H7 (cell line): Measurements from ENCODE around the gene PRSS2. TPM values are rescaled to one million over a fixed set of nuclear protein-coding genes. Genes with fewer than 3 reads are reported as not detected.
A peak's percentile ranks its signal among the peaks of the same experiment; 100 is the strongest.

ENCODE experiments used
- DNase-seq: peaks from one replicate; pipeline ENCODE4 v3.0.0; 2012
- H3K27me3 ChIP-seq: 2 replicates; pipeline ENCODE4 v1.6.0; 2011; ENCODE audit warnings: mild to moderate bottlenecking, low read length; ENCODE audit not compliant: control insufficient read depth, insufficient read depth
- H3K36me3 ChIP-seq: replicated peaks from 2 replicates; pipeline ENCODE4 v1.5.1; 2011; ENCODE audit warnings: low read length; ENCODE audit not compliant: control insufficient read depth, insufficient read depth
- H3K4me3 ChIP-seq: 2 replicates; pipeline ENCODE4 v1.5.1; 2011; ENCODE audit warnings: low read depth, mild to moderate bottlenecking, control low read depth, low read length, moderate library complexity; ENCODE audit not compliant: insufficient read depth
- total RNA-seq: library from RNA; depleted of rRNA; stranded (reverse); fragments of >200 nt; shearing (Covaris generic); gene quantifications from 2 replicates; pipeline ENCODE4 v1.2.3, GENCODE V29; 2014

Gene PRSS2
- total RNA-seq, 1 experiment from 2014 or later, result 0.97 TPM

- Histone ChIP-seq H3K4me3 (no peak overlapping the region), H3K27me3 (no peaks in the 10 kb centered on the region; the same call in 1 of the 2 replicates), H3K36me3 (no peaks in the 10 kb centered on the region)
- no peak for DNase-seq
These were observed 37.7 kb downstream of the PRSS2 start for GRCh38 chr7:142808461-142808801.

DNA sequence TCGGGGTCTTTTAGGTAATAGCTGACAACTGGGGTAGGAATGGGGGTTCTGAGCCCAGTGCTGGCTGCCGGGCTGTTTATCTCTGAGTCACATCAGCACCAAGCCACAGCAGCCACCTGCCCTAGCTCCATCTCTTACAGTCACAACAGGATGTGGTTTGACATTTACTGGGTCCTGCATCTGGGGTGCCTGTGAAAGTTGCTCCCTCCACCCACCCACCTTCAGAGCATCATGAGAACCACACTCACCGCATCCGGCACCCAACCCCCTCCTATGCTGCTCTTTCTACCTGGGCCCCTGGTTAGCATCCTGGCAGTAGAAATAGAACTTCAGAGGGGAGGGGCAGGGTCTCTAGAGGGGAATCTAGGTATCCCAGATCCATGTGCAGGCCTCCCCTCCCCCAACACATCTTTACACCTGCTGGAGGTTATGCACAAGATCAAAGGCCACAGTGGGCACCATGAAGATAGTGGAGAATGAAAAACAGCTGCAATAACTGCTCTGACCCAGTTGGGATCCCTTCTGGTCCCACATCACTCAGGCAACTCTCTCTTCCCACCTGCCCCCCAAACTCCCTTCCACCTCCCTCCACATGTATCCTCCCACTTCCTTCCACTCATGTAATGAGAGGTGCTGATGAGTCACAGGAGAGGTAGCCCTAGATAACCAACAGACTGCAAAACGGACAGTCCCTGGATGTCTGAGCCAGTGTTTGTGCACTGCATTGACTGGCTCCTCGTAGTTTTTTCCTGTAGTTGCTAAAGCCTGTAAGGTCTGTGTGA is 38.2 kb downstream of the PRSS2 start:
- Histone ChIP-seq H3K4me3 (no peak overlapping the region), H3K27me3 (no peaks in the 10 kb centered on the region; the same call in 1 of the 2 replicates), H3K36me3 (no peaks in the 10 kb centered on the region)
- DNase-seq, result no peak

DNA sequence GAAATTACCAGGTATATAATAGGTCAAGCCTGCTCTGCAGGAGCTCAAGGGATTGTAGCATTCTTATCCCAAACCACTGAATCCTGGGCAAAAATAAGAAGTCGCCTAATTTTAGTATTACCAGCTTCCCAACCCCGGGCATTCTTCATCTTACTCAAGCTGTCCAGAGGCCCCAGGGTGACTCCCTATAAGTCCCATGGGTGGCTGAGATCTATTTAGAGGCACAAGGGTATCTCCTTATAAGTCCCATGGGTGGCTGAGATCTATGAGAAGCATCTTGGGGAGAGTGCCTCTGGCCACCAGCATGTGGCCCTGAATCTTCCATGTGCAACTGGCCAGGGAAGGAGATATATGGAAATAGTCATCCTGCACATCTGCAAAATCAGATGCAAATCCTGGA is 38.9 kb downstream of the PRSS2 start:
- no peak for DNase-seq
- H3K4me3 ChIP-seq, result no peak overlapping the region

GRCh38 chr7:142811154-142811737 is 40.5 kb downstream of the PRSS2 start:
- no peaks in the 10 kb centered on the region for H3K27me3 ChIP-seq
- H3K4me3 ChIP-seq, result no peak overlapping the region
- DNase-seq, result peak; percentile 64
- H3K36me3 ChIP-seq, result no peaks in the 10 kb centered on the region

More for the DNA sequence above, 38.9 kb downstream of the PRSS2 start:
- Histone ChIP-seq H3K36me3 (no peaks in the 10 kb centered on the region), H3K27me3 (no peaks in the 10 kb centered on the region)

DNA sequence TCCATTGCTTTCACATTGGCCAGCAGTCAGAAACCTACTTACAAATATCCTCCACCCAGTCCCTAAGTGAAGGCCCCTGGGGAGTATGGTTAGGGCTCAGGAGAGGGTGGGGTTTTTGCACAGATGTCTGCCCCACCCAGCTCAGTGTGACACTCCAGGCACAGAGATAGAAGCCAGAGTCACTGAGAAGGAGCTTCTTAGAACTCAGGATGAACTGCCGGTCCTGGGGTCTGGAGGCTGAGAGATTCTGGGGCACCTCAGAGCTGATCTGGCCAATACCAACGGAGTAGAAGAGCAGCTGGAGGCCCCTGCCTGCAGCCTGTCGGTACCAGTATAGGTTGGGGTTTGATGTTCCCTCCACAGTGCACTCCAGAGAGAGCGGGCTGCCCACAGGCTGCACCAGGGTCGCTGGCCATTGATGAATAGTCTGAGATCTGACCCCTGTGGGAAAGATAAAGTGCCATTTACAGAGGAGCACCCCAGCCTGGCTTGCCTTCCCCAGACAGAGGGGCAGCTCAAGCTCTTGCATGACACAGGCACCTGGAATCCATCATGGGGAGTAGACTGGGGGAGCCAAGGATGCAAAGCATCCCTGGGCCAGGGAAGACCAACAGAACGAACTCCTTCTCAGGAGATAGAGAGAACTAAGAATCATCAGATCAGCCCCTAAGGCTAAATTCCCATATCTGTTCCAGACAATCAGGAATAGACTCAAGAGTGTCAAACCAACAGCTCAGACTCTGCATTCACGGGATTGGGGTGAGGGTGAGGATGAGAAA is 41.9 kb downstream of the PRSS2 start:
- H3K27me3 ChIP-seq, result no peaks in the 10 kb centered on the region
- H3K36me3 ChIP-seq, result no peaks in the 10 kb centered on the region
- H3K4me3 ChIP-seq, result no peak overlapping the region
- no peak for DNase-seq

GRCh38 chr7:142813226-142813625 is 42.5 kb downstream of the PRSS2 start:
- H3K36me3 ChIP-seq, result no peaks in the 10 kb centered on the region
- no peak overlapping the region for H3K4me3 ChIP-seq
- no peaks in the 10 kb centered on the region for H3K27me3 ChIP-seq
- DNase-seq, result no peak

- DNase-seq, result no peak
- H3K36me3 ChIP-seq, result no peaks in the 10 kb centered on the region
- H3K27me3 ChIP-seq, result no peaks in the 10 kb centered on the region
- no peak overlapping the region for H3K4me3 ChIP-seq
These were observed 42.9 kb downstream of the PRSS2 start for GRCh38 chr7:142813699-142814098.

- Histone ChIP-seq H3K27me3 (no peaks in the 10 kb centered on the region), H3K36me3 (no peaks in the 10 kb centered on the region), H3K4me3 (no peak overlapping the region)
- no peak for DNase-seq
These were observed 43.7 kb downstream of the PRSS2 start for GRCh38 chr7:142814451-142814850.

DNA sequence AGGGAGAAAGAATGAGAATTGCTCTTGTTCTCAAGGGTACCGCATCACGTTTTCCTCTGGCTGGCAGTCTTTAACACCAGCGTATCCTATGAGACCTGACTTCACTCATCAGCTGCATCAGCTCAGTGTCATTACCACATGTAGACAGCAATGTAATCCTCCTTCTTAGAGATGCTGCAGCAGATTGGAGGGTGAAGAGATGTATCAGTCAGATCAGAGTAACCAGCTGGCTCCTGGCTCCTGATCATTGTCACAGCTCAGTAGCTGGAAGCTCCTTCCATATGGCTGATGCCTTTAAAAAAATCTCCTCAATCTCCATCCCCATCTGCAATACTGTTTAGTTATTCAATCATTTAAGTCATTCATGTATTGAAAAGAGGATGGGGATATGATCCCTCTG is 44.4 kb downstream of the PRSS2 start:
- Histone ChIP-seq H3K4me3 (no peak overlapping the region), H3K27me3 (no peaks in the 10 kb centered on the region), H3K36me3 (no peaks in the 10 kb centered on the region)
- no peak for DNase-seq

GRCh38 chr7:142817506-142817905 is 46.7 kb downstream of the PRSS2 start:
- H3K36me3 ChIP-seq, result no peaks in the 10 kb centered on the region
- no peaks in the 10 kb centered on the region for H3K27me3 ChIP-seq
- no peak for DNase-seq
- H3K4me3 ChIP-seq, result no peak overlapping the region

DNA sequence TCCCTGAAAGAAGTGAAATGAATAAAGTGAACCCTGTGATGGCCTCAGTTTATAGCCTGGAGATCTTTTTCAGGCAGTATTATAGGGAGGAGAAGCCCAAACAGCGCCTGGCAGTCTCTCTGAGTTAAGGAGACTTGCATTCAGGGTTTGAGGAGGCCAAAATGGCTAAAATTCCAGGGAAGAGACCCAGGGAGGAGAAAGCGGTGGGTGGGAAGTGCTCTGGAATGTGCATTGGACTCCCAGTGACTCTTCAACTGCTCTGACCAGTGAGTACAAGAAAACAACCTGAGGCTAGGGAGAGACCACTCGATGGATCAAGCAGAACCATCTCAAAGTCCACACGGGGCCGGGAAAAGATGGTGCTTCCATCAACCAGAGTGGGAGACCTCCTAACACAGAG is 48.8 kb downstream of the PRSS2 start:
- no peak for DNase-seq
- Histone ChIP-seq H3K27me3 (no peaks in the 10 kb centered on the region), H3K4me3 (no peak overlapping the region), H3K36me3 (no peaks in the 10 kb centered on the region)

GRCh38 chr7:142822714-142823113 is 51.9 kb downstream of the PRSS2 start:
- no peak for DNase-seq
- Histone ChIP-seq H3K36me3 (no peaks in the 10 kb centered on the region), H3K27me3 (no peaks in the 10 kb centered on the region), H3K4me3 (no peak overlapping the region)
